HL-60/S4 treated with phorbol 12-myristate 13-acetate at 8.2 ng/mL for 4 days and 3 days (cell line): ENCODE data around the gene PALM2AKAP2.

Experiments used
- in situ Hi-C: fragments of 300-500 bp; cut with MboI; formaldehyde crosslinking; loops from 2 replicates; pipeline ENCODE4 v1.15.0; 2022; ENCODE audit warnings: low sequenced_read_pairs

The PALM2AKAP2 gene

DNA sequence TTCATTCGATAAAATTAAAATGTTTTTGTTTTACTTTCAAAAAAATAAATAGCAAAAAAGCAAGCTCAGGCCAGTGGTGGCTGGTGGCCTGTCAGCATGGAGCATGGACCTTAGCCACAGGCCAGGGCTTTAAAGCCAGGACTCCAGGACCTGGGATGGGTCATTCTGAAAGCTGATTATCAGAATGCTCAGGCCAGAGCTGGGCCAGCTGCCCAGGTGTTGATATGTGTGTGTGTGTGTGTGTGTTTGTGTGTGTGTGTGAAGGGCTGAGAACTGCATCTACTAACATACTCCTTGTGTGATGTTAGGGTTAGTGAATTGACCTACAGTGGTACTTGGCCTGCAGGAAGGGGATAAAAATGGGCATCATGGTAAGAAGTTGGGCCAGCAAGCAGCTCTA, 21.5 kb downstream of the PALM2AKAP2 start:
- in situ Hi-C loops, result no loop called here

DNA sequence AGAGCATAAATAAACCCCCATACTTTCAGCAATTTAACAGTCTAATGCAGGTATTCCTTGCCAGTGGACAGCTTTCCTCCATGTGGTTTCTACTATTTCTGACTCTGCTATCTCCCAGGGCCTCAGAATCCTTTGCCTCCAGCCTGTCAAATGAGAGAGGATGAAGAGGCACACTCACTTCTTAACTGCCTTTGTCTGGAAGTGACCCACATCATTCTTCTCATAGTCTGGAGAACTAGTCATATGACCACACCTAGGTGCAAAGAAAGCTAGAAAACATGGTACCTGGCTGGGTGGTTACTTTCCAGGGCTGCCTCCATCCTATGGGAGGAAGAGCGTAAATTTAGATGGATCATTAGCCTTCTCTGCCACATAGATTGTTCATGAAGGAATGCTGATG, 22.5 kb downstream of the PALM2AKAP2 start:
- in situ Hi-C loops, result no loop called here

DNA sequence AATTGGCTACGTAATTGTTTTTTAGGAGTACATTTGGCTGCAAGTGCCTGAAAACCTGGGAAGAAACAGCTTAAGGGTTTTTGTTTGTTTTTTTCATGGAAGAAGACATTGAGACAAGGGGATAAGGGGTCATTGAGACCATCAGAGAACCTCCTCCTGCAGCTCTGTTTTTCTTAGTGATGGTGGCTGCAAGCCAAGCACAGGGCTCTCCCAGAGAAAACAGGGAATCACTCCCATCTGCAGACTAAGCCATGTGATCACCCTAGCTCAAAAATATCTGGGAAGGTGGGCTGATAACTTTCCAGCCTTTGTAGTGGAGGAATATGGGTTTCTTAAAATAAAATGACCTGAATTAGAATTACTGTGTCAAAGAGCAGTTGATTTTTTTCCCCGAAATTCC, 25.1 kb downstream of the PALM2AKAP2 start:
- in situ Hi-C loops, result no loop called here

DNA sequence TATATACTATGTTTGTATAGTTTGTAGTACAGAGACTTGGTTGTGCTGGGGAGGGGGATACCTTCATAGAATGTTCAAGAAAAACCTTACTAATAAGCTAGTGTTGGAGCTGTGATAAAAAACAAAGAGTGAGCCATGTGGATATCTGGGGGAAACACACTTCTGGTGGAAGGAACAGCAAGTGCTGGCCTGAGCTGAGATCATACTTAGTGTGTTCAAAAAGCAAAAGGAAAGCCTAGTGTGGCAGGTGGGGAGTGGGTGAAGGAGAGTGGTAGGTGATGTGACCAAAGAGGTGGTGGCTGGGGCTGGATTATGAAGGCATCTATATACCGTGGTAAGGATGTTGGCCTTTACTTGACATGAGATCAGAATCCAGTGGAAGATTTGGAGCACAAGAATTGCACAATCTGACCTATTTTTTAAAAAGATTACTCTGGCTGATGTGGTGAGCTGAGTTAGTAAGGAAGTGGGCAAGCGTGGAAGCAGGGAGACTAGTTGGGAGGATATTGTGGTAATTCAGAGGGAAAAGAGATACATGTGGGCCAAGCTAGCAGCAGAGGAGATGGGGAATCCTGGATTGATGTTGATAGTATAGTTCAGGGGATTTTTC, 26.6 kb downstream of the PALM2AKAP2 start:
- in situ Hi-C loops, result no loop called here

DNA sequence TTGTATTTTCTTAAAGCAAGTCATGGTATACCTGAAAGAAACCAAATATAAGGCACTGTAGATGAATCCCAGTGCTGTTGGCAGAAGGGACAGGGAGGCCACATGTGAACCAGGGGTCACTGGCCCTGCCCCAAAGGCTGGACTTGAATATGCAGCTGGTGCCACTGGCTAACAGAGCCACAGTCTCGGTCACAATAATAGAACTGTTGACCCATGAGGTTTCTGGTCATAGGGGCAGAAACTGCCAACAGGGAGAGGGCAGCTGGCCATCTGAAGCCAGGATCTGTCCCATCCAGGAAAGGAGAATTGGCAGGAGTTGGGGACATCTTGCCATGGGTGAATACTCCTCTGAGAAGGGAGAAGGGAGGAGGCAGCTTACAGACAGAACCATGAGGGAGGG, 31.9 kb downstream of the PALM2AKAP2 start:
- in situ Hi-C loops, result no loop called here

DNA sequence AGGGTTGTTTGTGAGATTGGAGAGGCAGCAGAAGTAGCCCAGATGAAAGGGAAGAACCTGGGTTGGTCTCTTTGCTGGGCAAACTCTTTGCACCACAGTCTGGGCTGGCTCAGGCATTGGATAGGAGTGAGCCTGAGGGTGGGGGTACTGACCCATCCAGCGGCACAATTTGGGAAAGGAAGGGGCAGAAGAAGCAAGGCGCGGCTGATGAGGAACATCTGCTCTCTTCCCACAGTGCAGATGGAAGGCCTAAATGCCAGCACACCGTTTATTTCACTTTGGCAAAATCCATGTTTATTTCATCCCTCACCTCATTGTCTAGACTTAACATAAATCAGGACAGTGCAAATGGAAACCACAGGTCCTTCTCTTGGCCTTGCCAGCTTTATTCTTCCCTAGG, 32.3 kb downstream of the PALM2AKAP2 start:
- in situ Hi-C loops, result no loop called here

DNA sequence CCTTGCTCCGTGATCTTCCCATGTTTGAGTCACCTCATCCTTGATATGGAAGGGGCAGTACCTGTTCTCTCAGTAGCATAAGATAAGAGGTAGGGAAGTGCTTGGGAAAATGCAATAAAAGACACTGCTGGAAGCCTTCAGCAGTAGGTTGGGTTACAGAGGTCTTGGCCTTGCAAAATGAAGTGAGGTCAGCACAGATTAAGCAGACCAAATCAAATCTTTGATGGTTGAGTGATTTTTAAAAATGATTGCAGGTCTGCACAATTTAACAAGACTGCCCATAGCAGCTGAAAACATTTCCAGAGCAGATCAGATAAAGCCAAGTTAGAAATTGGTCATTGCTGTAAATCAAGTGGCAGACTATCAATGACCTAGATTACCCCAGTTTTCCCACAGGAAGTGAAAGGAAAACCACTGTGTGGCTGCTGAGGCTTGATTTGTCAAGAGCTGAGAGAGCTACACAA, 32.9 kb downstream of the PALM2AKAP2 start:
- in situ Hi-C loops, result no loop called here

DNA sequence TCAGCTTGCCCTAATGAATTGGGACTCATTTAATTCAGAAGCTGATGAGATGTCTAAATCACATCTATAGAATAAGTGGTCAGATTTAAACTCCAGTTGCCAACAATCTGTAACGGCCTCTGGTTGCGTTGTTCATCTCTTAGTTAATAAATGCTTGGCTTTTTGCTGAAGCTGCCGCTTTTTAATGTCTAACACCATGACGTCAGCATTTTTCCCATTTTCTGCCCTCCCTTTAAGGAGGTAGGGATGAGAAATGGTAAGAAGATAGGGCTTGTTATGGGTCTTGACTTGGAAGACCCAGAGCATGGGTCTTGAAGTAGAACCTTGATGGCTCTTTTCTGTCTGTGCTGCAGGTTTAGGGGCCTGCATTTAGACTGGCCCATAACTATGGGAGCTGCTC, 33.3 kb downstream of the PALM2AKAP2 start:
- in situ Hi-C loops, result no loop called here

DNA sequence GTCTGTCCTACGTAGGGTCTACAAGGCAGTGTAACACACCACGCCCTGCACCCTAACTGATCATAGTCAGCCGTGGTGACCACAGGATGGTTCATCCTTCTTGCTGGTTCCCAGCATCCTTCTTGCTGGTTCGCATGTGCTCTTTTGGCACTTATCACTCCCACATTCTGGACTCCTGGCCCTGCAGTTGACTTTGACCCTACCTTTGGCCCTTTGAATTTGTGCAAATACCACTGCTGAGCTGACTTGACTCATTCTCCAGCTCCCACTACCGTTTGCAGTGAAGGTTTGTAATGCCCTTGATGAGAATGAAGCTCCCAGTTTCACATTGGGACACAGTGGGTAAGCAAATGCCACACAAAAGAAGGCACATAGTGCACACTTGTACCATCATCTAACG, 33.8 kb downstream of the PALM2AKAP2 start:
- in situ Hi-C loops, result no loop called here

DNA sequence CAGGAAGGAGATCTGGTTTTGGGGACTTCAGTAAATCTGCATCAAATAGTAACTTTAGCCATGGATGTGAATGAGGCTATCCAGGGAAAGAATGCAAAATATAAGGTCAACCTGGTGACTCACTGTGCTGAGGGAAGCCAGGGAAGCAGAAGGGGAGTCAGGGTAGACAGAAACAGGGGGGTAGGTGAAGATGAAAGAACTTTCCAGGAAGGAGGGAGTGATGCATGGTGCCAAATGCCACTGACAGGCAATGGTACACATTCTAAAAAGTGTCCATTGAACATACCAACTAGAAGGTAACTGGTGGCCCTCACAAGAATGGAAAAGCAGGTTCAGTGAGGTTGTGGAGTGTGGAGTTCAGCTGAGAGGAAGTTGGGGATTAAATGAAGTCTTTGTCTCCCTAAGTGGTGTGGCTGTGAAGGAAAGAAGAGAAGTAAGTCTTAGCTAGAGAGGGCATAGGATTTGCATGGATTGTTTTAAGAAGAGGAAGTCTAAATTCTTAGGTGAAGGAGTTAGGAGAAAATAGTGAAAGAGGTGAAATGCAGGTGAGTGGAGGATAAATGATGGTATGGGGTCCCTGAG, 35.5 kb downstream of the PALM2AKAP2 start:
- in situ Hi-C loops, result no loop called here

DNA sequence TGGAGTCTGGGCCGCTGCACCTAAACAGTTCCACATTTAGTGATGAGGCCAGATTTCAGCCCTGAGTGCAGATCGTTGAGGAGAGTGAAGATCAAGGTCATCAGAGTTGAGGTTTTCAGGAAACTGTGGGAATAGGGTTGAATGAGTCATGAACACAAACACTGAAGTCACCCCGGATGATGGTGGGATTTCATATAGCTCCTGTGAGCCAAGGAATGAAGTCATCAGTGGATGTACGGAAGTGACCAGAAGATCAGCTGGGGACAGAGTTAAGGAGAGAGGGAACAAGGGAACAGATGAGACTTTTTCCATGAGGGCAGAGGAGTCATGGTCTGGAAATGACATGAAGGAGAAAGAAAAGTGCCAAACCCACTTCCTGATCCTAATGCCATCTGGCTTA, 36.5 kb downstream of the PALM2AKAP2 start:
- in situ Hi-C loops, result no loop called here

DNA sequence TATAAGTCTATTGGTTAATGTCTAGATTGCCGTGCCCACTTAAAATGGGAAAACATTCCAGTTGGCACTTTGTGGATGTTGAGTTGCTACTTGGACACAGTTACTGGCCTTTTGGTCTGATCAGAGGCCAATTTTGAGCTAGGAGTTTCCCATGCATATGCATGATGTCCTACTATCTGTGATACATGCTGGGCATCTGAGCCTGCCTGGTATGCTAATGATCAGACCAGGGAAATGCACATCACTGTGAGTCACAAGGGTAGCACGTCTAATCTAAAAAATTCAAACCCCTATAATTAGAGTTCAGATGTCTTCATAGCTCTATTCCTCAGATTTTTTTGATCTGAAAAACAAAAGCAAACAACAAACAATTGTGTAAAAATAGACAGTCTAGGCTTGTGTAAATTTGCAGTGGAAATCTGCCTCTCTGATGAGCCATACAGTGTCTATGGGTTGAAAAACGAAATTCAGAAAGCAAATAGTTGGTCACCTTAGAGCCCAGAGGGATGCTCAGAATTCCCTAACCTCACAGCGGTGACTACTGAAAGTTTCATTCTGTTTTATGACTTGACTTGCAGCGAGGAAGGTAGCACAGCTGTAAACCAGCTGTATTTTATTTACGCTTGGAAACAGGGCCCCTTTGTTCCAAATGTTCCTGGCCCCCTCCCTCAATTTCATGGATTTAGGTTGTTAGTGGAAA, 37.3 kb downstream of the PALM2AKAP2 start:
- in situ Hi-C loops, result no loop called here

DNA sequence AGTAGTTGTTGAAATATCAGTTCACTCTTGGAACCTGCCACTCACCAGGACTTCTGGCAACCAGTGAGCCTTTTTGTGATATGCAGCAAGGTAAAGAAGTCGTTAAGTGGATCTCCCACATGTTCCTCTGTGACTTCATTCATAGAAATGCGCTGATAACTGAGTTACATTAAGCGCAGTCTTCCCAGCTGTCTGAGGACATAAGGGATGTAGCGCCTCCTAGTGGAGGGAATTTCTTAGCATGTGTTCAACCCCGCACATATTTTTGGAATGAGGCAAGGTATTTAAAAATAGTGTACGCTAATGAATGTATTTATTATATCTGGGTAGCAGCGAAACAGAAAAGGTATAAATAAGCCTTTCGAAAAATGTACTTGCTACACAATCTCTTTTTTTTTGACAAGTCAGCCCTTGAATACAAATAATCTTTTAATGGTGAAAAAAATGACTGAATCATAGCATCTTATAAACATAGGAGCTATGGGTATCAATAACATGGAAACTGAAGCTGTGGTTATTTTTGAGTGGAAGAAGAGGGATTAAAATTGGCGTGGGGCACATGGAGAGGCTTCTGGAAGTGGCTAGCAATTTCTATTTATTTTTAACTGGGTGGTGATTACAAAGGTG, 38.0 kb downstream of the PALM2AKAP2 start:
- in situ Hi-C loops, result no loop called here

DNA sequence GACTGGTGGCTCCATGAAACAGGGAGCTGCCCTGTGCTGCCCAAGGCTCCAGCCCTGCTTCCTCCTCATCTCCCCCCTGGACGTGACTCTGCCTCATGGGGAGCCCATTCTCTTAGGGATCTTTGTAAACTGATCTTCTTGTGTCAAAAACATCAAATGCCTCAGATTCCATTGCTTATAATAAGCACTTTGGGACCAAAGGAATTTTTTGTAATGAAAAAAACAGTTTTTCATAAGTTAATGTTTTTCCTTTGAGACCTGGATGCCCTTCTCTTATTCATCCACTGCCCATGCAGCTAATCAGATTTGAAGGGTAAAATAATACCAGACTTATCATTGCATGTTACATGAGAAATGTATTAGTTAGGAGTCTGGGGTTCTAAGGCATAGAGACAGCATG, 41.7 kb downstream of the PALM2AKAP2 start:
- in situ Hi-C loops, result loop anchor here (10.0 kb wide), 1 partner anchor 247 kb away; no protein-coding TSS in a partner anchor

DNA sequence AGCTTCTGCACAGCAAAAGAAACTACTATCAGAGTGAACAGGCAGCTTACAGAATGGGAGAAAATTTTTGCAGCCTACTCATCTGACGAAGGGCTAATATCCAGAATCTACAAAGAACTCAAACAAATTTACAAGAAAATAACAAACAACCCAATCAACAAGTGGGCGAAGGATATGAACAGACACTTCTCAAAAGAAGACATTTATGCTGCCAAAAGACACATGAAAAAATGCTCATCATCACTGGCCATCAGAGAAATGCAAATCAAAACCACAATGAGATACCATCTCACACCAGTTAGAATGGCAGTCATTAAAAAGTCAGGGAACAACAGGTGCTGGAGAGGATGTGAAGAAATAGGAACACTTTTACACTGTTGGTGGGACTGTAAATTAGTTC, 45.4 kb downstream of the PALM2AKAP2 start:
- in situ Hi-C loops, result loop anchor here (10.0 kb wide), 1 partner anchor 251 kb away; no protein-coding TSS in a partner anchor

DNA sequence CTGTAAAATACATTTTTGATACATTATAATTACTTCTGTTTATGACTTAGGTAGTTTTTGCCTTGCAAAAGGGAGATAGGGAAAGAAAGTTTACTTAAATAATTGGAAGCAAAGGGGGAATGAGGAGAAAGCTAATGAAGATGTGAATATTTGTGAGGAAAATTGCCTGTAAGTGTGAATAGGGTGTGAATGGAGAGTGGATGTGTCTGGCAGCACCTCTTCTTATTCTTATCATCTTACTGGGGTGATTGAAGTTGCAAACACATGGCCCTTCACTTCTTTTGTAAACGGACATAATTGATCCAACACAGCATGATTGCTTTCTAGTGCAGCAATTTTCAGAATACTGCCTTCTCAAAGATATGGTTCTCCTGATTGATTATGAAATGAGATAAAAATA, 46.6 kb downstream of the PALM2AKAP2 start:
- in situ Hi-C loops, result loop anchor here (10.0 kb wide), 1 partner anchor 252 kb away; no protein-coding TSS in a partner anchor

DNA sequence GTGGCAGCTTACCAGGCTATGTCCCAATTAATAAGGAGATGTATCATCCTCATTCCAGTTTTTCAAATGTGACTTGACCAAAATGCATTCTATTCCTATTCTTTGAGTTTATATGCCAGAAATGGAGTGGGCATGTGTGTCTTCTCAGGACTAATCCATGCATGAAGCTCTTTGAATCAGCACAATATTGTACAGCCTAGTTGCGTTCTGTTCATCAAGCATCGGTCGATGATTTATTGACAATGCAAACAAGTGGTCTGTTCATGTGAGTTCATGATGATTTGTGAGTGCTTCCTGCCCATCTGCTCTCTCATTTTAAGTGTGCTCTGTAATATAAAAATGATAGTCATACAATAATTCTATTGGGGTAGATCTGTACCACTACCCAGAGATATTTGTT, 48.3 kb downstream of the PALM2AKAP2 start:
- in situ Hi-C loops, result loop anchor here (10.0 kb wide), 1 partner anchor 253 kb away; no protein-coding TSS in a partner anchor
